Activated T-cell treated with anti-CD3 and anti-CD28 coated beads, Interleukin-2, amount 50 U/mL, for 72 hours (primary cell): ENCODE data around the gene CHST11. TPM values are rescaled to one million over a fixed set of nuclear protein-coding genes. Genes with fewer than 3 reads are reported as not detected.

Experiments
- ATAC-seq, 2 donors: fragments of 150-1000 bp; cut with Tn5 transposase; replicated peaks in 1 of 2; 2 replicates each; pipeline ENCODE4 v1.10.0; 2021; ENCODE audit warnings: moderate library complexity in 2 of 2, mild to moderate bottlenecking in 1 of 2
- DNase-seq, 2 donors: peaks; one replicate each; pipeline ENCODE4 v3.0.0; 2021 to 2022; ENCODE audit warnings: mixed read lengths in 1 of 2
- H3K27ac Mint-ChIP-seq: one replicate; pipeline ENCODE4 v1.8.0; 2022; ENCODE audit warnings: mild to moderate bottlenecking, moderate library complexity, mixed read lengths
- H3K27me3 Mint-ChIP-seq: one replicate; pipeline ENCODE4 v1.8.0; 2022; ENCODE audit warnings: low read depth, mixed read lengths
- H3K36me3 Mint-ChIP-seq, 2 donors: one replicate each; pipeline ENCODE4 v1.8.0; 2022; ENCODE audit warnings: mixed read lengths in 2 of 2, mild to moderate bottlenecking in 1 of 2; ENCODE audit not compliant: insufficient read depth in 2 of 2
- H3K4me1 Mint-ChIP-seq: one replicate; pipeline ENCODE4 v1.8.0; 2022; ENCODE audit warnings: low read depth, mixed read lengths
- H3K4me3 Mint-ChIP-seq, 2 donors: one replicate each; pipeline ENCODE4 v1.8.0; 2022; ENCODE audit warnings: mild to moderate bottlenecking in 2 of 2, mixed read lengths in 2 of 2, moderate library complexity in 2 of 2
- H3K9me3 Mint-ChIP-seq, 2 donors: one replicate each; pipeline ENCODE4 v1.8.0; 2022; ENCODE audit warnings: mixed read lengths in 2 of 2
- total RNA-seq, 2 donors: library from RNA; stranded (reverse); gene quantifications; one replicate each; pipeline ENCODE4 v1.2.3, GENCODE V29; 2022

Gene CHST11
- total RNA-seq, 2 donors from 2014 or later = 47.2 to 57.7 TPM

- Mint-ChIP-seq H3K4me3 (no peak overlapping the region), H3K36me3 (peaks cover 3 to 4% of the 10 kb centered on the region in 2 donors), H3K27ac (peak overlapping the region; percentile 14), H3K4me1 (peaks cover 47% of the 10 kb centered on the region), H3K27me3 (no peaks in the 10 kb centered on the region), H3K9me3 (no peaks in the 10 kb centered on the region)
- no peak for ATAC-seq
- DNase-seq = no peak
These were observed 118.9 kb downstream of the CHST11 start for GRCh38 chr12:104575442-104576186.

GRCh38 chr12:104576187-104576778 is 119.5 kb downstream of the CHST11 start:
- ATAC-seq = no peak
- Mint-ChIP-seq H3K4me3 (no peak overlapping the region), H3K9me3 (no peaks in the 10 kb centered on the region), H3K27ac (no peak overlapping the region), H3K36me3 (peaks cover 3 to 4% of the 10 kb centered on the region in 2 donors), H3K4me1 (peaks cover 50% of the 10 kb centered on the region), H3K27me3 (no peaks in the 10 kb centered on the region)
- DNase-seq = no peak

- H3K27me3 Mint-ChIP-seq = no peaks in the 10 kb centered on the region
- peak overlapping the region in 1 of 2 donors; percentile 65 for H3K4me3 Mint-ChIP-seq
- DNase-seq (no peak), ATAC-seq (no peak)
- no peak overlapping the region for H3K27ac Mint-ChIP-seq
- H3K9me3 Mint-ChIP-seq = no peaks in the 10 kb centered on the region
- peaks cover 57% of the 10 kb centered on the region for H3K4me1 Mint-ChIP-seq
- H3K36me3 Mint-ChIP-seq = peaks cover 3 to 4% of the 10 kb centered on the region in 2 donors
These were observed 120.3 kb downstream of the CHST11 start for GRCh38 chr12:104576980-104577580.

GRCh38 chr12:104577581-104577981 is 120.8 kb downstream of the CHST11 start:
- peaks cover 1 to 4% of the 10 kb centered on the region in 2 donors for H3K36me3 Mint-ChIP-seq
- H3K4me1 Mint-ChIP-seq = peaks cover 58% of the 10 kb centered on the region
- peak overlapping the region; percentile 46 to 65 for H3K4me3 Mint-ChIP-seq
- peak overlapping the region; percentile 32 for H3K27ac Mint-ChIP-seq
- H3K27me3 Mint-ChIP-seq = no peaks in the 10 kb centered on the region
- no peaks in the 10 kb centered on the region for H3K9me3 Mint-ChIP-seq
- peak in 1 of 2 donors; percentile 14 for DNase-seq
- peak; percentile 57 to 65 for ATAC-seq

GRCh38 chr12:104578453-104578852 is 121.7 kb downstream of the CHST11 start:
- ATAC-seq (peak; percentile 73 to 83), DNase-seq (peak; percentile 53 to 57)
- Mint-ChIP-seq H3K9me3 (no peaks in the 10 kb centered on the region), H3K27ac (peak overlapping the region; percentile 21), H3K36me3 (peaks cover 0 to 4% of the 10 kb centered on the region in 2 donors), H3K4me1 (peaks cover 67% of the 10 kb centered on the region), H3K27me3 (no peaks in the 10 kb centered on the region), H3K4me3 (peak overlapping the region; percentile 46 to 47)

- peak overlapping the region; percentile 68 for H3K27ac Mint-ChIP-seq
- H3K9me3 Mint-ChIP-seq = no peaks in the 10 kb centered on the region
- H3K36me3 Mint-ChIP-seq = no peaks in the 10 kb centered on the region
- H3K4me3 Mint-ChIP-seq = peak overlapping the region in 1 of 2 donors; percentile 35
- peak in 1 of 2 donors; percentile 30 for ATAC-seq
- DNase-seq = no peak
- H3K27me3 Mint-ChIP-seq = no peaks in the 10 kb centered on the region
- peaks cover 78% of the 10 kb centered on the region for H3K4me1 Mint-ChIP-seq
These were observed 123.2 kb downstream of the CHST11 start for GRCh38 chr12:104579718-104580495.

GRCh38 chr12:104581005-104581570 is 124.3 kb downstream of the CHST11 start:
- Mint-ChIP-seq H3K27ac (no peak overlapping the region), H3K27me3 (no peaks in the 10 kb centered on the region), H3K36me3 (no peaks in the 10 kb centered on the region), H3K9me3 (no peaks in the 10 kb centered on the region), H3K4me3 (no peak overlapping the region), H3K4me1 (peaks cover 70% of the 10 kb centered on the region)
- ATAC-seq (no peak), DNase-seq (no peak)

- H3K9me3 Mint-ChIP-seq = no peaks in the 10 kb centered on the region
- H3K27me3 Mint-ChIP-seq = no peaks in the 10 kb centered on the region
- peaks cover 65% of the 10 kb centered on the region for H3K4me1 Mint-ChIP-seq
- H3K36me3 Mint-ChIP-seq = no peaks in the 10 kb centered on the region
- DNase-seq = no peak
- H3K27ac Mint-ChIP-seq = no peak overlapping the region
- no peak overlapping the region for H3K4me3 Mint-ChIP-seq
- no peak for ATAC-seq
These were observed 126.0 kb downstream of the CHST11 start for GRCh38 chr12:104582739-104583138.

GRCh38 chr12:104583301-104583700 is 126.6 kb downstream of the CHST11 start:
- DNase-seq = peak in 1 of 2 donors; percentile 18
- Mint-ChIP-seq H3K27me3 (no peaks in the 10 kb centered on the region), H3K9me3 (no peaks in the 10 kb centered on the region), H3K4me3 (peak overlapping the region in 1 of 2 donors; percentile 38), H3K36me3 (no peaks in the 10 kb centered on the region), H3K27ac (no peak overlapping the region), H3K4me1 (peaks cover 59% of the 10 kb centered on the region)
- peak; percentile 54 to 70 for ATAC-seq

GRCh38 chr12:104585448-104586055 is 128.8 kb downstream of the CHST11 start:
- no peak for DNase-seq
- H3K27ac Mint-ChIP-seq = no peak overlapping the region
- H3K9me3 Mint-ChIP-seq = no peaks in the 10 kb centered on the region
- H3K27me3 Mint-ChIP-seq = no peaks in the 10 kb centered on the region
- ATAC-seq = no peak
- H3K4me3 Mint-ChIP-seq = no peak overlapping the region
- H3K4me1 Mint-ChIP-seq = peaks cover 36% of the 10 kb centered on the region
- H3K36me3 Mint-ChIP-seq = peaks cover 0 to 2% of the 10 kb centered on the region in 2 donors

- Mint-ChIP-seq H3K4me1 (peaks cover 29% of the 10 kb centered on the region), H3K27ac (no peak overlapping the region), H3K4me3 (no peak overlapping the region), H3K36me3 (peaks cover 0 to 2% of the 10 kb centered on the region in 2 donors), H3K9me3 (no peaks in the 10 kb centered on the region), H3K27me3 (no peaks in the 10 kb centered on the region)
- DNase-seq (no peak), ATAC-seq (no peak)
These were observed 129.7 kb downstream of the CHST11 start for GRCh38 chr12:104586351-104586919.
